Esophagus muscularis mucosa (tissue), 3 donors: ENCODE results near the gene ATRN.

Source experiments
- CTCF ChIP-seq, 3 experiments: fragments of 200-600 bp in 2 of 3; fragments of 450-650 bp in 1 of 3; sonication (generic) in 2 of 3; IDR thresholded peaks; one replicate each; pipeline ENCODE4 v1.5.1; 2017 to 2019; ENCODE audit warnings: antibody characterized with exemption in 3 of 3, mild to moderate bottlenecking in 2 of 3, moderate library complexity in 1 of 3
- POLR2A ChIP-seq: fragments of 450-650 bp; IDR thresholded peaks from one replicate; pipeline ENCODE4 v1.6.1; 2017; ENCODE audit warnings: antibody characterized with exemption, moderate library complexity, mild to moderate bottlenecking, low read depth

GRCh38 chr20:3622406-3622805 lies 151.6 kb downstream of the ATRN start:
- TF ChIP-seq CTCF (IDR thresholded peaks at IDR 0.05) (no peak), POLR2A (no peak)
